ENCODE data around the gene ITGA11. TPM values are rescaled to one million over a fixed set of nuclear protein-coding genes. Genes with fewer than 3 reads are reported as not detected.

ITGA11 gene
- total RNA-seq, 1 donor from 2014 or later, result 193 TPM

DNA sequence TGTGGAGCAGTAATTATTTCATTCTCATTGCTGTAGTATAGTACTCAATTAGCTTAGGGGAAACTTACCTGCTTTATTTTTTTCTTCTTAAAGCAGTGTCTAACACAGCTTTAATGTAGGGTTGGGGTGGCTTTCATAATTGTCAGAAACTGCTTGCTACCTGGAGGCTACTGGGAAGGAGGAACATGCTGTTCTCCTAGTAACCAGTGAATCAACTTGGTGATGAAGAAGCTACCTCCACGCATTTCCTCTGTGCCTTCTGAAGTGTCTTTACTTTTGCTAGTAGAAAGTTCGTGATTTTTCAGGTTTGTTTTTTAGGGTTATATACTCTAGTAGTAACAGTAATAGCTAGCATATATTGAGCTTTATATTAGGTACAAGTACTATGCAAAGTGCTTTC is 142.9 kb downstream of the ITGA11 start:
- H3K9me3 Mint-ChIP-seq (ENCODE audit: unreplicated experiment), result no peaks in the 10 kb centered on the region
- H3K79me2 ChIP-seq (ENCODE audit: insufficient read depth, low read length), result peaks cover 100% of the 10 kb centered on the region
- FAIRE-seq (no peak), DNase-seq (ENCODE audit: low read depth) (no peak)
- H3K27ac ChIP-seq (ENCODE audit: low read depth, low read length), result no peak overlapping the region
- no peaks in the 10 kb centered on the region for H3K4me1 ChIP-seq (ENCODE audit: insufficient read depth, low read length)
- peaks cover 84% of the 10 kb centered on the region for H4K20me1 ChIP-seq (ENCODE audit: insufficient read depth, low read length)
- H3K9ac ChIP-seq (ENCODE audit: low read length), result no peak overlapping the region
- TF ChIP-seq EZH2 (IDR thresholded peaks at IDR 0.05; ENCODE audit: insufficient read depth, low read length), result no peak
- TF ChIP-seq, protein P1, sequence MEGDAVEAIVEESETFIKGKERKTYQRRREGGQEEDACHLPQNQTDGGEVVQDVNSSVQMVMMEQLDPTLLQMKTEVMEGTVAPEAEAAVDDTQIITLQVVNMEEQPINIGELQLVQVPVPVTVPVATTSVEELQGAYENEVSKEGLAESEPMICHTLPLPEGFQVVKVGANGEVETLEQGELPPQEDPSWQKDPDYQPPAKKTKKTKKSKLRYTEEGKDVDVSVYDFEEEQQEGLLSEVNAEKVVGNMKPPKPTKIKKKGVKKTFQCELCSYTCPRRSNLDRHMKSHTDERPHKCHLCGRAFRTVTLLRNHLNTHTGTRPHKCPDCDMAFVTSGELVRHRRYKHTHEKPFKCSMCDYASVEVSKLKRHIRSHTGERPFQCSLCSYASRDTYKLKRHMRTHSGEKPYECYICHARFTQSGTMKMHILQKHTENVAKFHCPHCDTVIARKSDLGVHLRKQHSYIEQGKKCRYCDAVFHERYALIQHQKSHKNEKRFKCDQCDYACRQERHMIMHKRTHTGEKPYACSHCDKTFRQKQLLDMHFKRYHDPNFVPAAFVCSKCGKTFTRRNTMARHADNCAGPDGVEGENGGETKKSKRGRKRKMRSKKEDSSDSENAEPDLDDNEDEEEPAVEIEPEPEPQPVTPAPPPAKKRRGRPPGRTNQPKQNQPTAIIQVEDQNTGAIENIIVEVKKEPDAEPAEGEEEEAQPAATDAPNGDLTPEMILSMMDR (IDR thresholded peaks at IDR 0.05; ENCODE audit: insufficient read depth, low read depth, low read length), result no peak
- no peaks in the 10 kb centered on the region for H3K27me3 Mint-ChIP-seq (ENCODE audit: low read depth, unreplicated experiment)
- H3K4me1 Mint-ChIP-seq (ENCODE audit: low read depth, unreplicated experiment), result peaks cover 18% of the 10 kb centered on the region
- no peak overlapping the region for H3K4me3 ChIP-seq (ENCODE audit: insufficient read depth, low read depth, low read length)
- peaks cover 31% of the 10 kb centered on the region for H3K36me3 ChIP-seq (ENCODE audit: insufficient read depth, low read length)
- H3K27ac Mint-ChIP-seq (ENCODE audit: unreplicated experiment), result peak overlapping the region; percentile 15
- H3K27me3 ChIP-seq (ENCODE audit: insufficient read depth, low read length), result no peaks in the 10 kb centered on the region
- no peak overlapping the region for H3K4me2 ChIP-seq (ENCODE audit: low read length)
- H3K9me3 ChIP-seq (ENCODE audit: insufficient read depth, low read depth, low read length), result no peaks in the 10 kb centered on the region
- H3K4me3 Mint-ChIP-seq (ENCODE audit: unreplicated experiment), result no peak overlapping the region
- no peak overlapping the region for H2AFZ ChIP-seq (ENCODE audit: low read depth, low read length)
- H3K36me3 Mint-ChIP-seq (ENCODE audit: low read depth, unreplicated experiment), result peaks cover 20% of the 10 kb centered on the region

DNA sequence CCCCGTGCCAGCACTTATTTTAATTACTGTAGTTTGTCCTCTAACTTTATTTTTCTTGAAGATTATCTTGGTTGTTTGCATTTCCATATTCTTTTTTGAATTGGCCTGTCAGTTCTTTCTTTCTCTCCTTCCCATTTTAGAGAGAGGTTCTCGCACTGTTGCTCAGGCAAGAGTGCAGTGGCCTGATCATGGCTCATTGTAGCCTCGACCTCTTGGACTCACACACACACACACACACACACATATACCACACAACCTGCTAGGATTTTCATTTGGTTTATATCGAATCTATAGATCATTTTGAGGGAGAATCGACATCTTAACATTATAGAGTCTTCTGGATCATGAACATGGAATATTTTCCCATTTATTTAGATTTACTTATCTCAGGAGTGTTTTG is 145.7 kb downstream of the ITGA11 start:
- no peak overlapping the region for H3K27ac Mint-ChIP-seq (ENCODE audit: unreplicated experiment)
- Histone ChIP-seq H4K20me1 (ENCODE audit: insufficient read depth, low read length) (peaks cover 93% of the 10 kb centered on the region), H3K9ac (ENCODE audit: low read length) (no peak overlapping the region), H3K4me2 (ENCODE audit: low read length) (no peak overlapping the region), H3K4me1 (ENCODE audit: insufficient read depth, low read length) (peaks cover 7% of the 10 kb centered on the region), H3K27ac (ENCODE audit: low read depth, low read length) (no peak overlapping the region), H2AFZ (ENCODE audit: low read depth, low read length) (no peak overlapping the region), H3K27me3 (ENCODE audit: insufficient read depth, low read length) (no peaks in the 10 kb centered on the region), H3K9me3 (ENCODE audit: insufficient read depth, low read depth, low read length) (no peaks in the 10 kb centered on the region), H3K4me3 (ENCODE audit: insufficient read depth, low read depth, low read length) (no peak overlapping the region), H3K79me2 (ENCODE audit: insufficient read depth, low read length) (peaks cover 100% of the 10 kb centered on the region), H3K36me3 (ENCODE audit: insufficient read depth, low read length) (peaks cover 21% of the 10 kb centered on the region)
- TF ChIP-seq, protein P1 (IDR thresholded peaks at IDR 0.05; ENCODE audit: insufficient read depth, low read depth, low read length), result no peak
- no peak for TF ChIP-seq EZH2 (IDR thresholded peaks at IDR 0.05; ENCODE audit: insufficient read depth, low read length)
- H3K4me1 Mint-ChIP-seq (ENCODE audit: low read depth, unreplicated experiment), result peaks cover 28% of the 10 kb centered on the region
- DNase-seq (ENCODE audit: low read depth) (no peak), FAIRE-seq (no peak)
- H3K27me3 Mint-ChIP-seq (ENCODE audit: low read depth, unreplicated experiment), result no peaks in the 10 kb centered on the region
- peak overlapping the region; percentile 16 for H3K4me3 Mint-ChIP-seq (ENCODE audit: unreplicated experiment)
- H3K9me3 Mint-ChIP-seq (ENCODE audit: unreplicated experiment), result no peaks in the 10 kb centered on the region
- peaks cover 20% of the 10 kb centered on the region for H3K36me3 Mint-ChIP-seq (ENCODE audit: low read depth, unreplicated experiment)

DNA sequence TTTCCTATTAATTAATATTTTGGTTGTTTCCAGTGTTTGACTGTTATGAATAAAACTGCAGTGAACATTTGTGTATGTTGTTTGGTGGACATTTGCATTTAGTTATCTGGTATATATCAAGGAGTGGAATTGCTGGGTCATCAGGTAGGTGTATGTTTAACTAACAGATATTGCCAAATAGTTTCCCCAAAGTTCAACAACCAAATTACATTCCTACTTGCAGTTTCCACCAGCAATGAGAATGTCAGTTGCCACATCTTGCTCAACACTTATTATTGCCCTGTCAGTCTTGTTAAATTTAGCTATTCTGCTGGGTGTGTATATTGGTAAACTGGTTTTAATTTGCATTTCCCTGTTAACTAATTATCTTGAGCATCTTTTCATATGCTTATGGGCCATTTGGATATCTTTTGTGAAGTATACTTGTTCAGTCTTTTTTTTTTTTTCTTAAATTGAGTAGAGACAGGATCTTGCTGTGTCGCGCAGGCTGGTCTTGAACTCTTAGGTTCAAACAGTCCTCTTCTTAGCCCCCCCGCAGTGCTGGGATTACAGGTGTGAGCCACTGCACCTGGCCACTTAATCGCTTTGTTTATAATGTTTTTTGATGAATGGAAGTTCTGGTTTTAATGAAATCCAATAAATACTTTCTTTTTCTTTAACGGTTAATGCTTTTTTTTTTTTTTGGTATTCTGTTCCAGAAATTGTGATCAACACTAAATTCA is 146.5 kb downstream of the ITGA11 start:
- peaks cover 16% of the 10 kb centered on the region for H3K36me3 Mint-ChIP-seq (ENCODE audit: low read depth, unreplicated experiment)
- no peak overlapping the region for H3K27ac Mint-ChIP-seq (ENCODE audit: unreplicated experiment)
- Histone ChIP-seq H3K27ac (ENCODE audit: low read depth, low read length) (no peak overlapping the region), H3K9ac (ENCODE audit: low read length) (no peak overlapping the region), H4K20me1 (ENCODE audit: insufficient read depth, low read length) (peaks cover 93% of the 10 kb centered on the region), H3K4me2 (ENCODE audit: low read length) (no peak overlapping the region), H3K79me2 (ENCODE audit: insufficient read depth, low read length) (peaks cover 100% of the 10 kb centered on the region), H3K4me3 (ENCODE audit: insufficient read depth, low read depth, low read length) (no peak overlapping the region), H3K36me3 (ENCODE audit: insufficient read depth, low read length) (peaks cover 13% of the 10 kb centered on the region), H3K4me1 (ENCODE audit: insufficient read depth, low read length) (peaks cover 8% of the 10 kb centered on the region), H3K9me3 (ENCODE audit: insufficient read depth, low read depth, low read length) (no peaks in the 10 kb centered on the region), H3K27me3 (ENCODE audit: insufficient read depth, low read length) (no peaks in the 10 kb centered on the region), H2AFZ (ENCODE audit: low read depth, low read length) (no peak overlapping the region)
- no peak overlapping the region for H3K4me3 Mint-ChIP-seq (ENCODE audit: unreplicated experiment)
- H3K4me1 Mint-ChIP-seq (ENCODE audit: low read depth, unreplicated experiment), result peaks cover 32% of the 10 kb centered on the region
- H3K27me3 Mint-ChIP-seq (ENCODE audit: low read depth, unreplicated experiment), result no peaks in the 10 kb centered on the region
- no peak for TF ChIP-seq EZH2 (IDR thresholded peaks at IDR 0.05; ENCODE audit: insufficient read depth, low read length)
- TF ChIP-seq, protein P1 (IDR thresholded peaks at IDR 0.05; ENCODE audit: insufficient read depth, low read depth, low read length), result no peak
- FAIRE-seq, result no peak
- no peaks in the 10 kb centered on the region for H3K9me3 Mint-ChIP-seq (ENCODE audit: unreplicated experiment)
- no peak for DNase-seq (ENCODE audit: low read depth)
